Glomerular visceral epithelial cell (primary cell): ENCODE results near the gene RYR3.

Source experiments
- DNase-seq: peaks from one replicate; pipeline ENCODE4 v3.0.0-alpha.2; 2016; ENCODE audit errors: extremely low spot score

Gene RYR3

GRCh38 chr15:33310481-33311311 is at the start of gene RYR3:
Gene RYR3 (plus strand): TSS chr15:33310967. CDS start chr15:33311046, 79 bp downstream.
- peak; percentile 3 for DNase-seq

DNA sequence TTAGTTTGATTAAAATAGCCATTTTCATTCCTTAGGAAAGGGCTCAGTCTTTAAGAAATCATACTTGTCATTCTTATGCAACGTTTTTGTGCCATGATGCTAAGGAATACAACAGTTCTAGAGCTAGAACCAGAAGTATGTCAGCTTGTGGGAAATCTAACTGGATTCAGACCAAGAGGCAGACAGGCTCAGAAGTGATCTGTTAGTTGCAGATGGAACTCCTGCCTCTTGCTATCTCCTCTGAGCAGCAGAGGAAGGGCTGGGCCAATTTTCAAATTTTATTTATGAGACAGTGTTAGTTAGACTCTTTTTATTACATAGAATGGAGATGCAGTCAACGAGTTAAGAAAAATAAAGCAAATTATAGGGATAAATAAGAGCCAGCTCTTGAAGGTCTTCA is 48.5 kb upstream of the RYR3 start:
- no peak for DNase-seq

DNA sequence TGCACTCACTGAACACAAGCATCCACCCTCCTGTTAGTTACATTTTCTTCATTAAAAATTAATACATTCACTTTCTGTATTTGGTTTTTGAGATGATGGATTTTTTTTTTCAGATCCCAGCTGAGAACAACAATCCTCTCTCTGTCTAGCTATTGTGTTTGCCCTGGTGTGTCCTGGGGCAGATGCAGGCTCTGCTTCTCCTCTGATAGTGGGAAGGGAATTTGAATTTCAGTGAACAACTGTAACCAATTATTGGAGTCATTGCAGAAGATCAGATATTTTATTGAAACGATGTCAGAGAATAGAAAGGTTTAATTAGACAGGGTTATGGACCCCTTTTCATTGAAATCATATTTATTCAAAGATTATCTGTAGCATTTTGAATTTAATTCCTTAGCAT is 33.1 kb upstream of the RYR3 start:
- no peak for DNase-seq

DNA sequence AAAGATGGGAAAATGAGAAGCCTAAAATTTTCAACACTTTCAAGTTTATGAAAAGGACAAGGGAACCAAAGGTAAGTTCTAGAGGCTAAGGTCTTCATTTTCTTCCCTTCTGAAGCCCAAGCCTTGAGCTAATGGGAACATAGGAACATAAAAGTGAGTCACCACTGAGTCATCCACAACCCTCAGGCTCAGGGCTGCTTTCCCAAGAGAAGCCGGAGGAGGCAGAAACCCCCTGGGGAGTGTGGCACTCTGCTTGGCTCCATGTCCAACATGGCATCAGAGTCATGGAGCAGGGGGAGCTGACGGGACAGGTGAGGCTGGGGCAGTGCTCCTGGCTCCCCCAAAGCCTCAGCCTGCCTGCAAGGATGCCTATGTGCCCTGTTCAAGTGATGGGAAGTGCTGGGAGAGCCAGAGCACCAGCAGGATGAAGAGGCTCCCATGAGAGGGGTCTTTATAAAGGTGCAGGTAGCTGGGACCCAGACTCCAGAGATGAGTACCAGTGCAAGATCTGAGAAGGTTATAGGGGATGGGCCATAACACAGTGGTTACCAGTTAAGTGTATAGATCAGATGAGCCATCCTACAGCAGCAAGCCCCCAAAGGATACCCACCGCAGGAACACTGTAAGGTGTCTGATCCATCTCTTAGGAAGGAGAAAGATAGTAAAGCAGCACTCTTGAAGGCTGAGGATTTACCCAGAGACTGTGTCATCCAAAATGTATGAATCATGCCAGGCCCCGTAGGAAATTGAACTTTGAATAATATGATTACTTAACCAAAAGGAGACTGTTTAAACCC is 31.8 kb upstream of the RYR3 start:
- DNase-seq: peak; percentile 90

GRCh38 chr15:33279613-33280205 is 31.1 kb upstream of the RYR3 start:
- DNase-seq: peak; percentile 62

GRCh38 chr15:33282226-33283020 is 28.3 kb upstream of the RYR3 start:
- DNase-seq: no peak

GRCh38 chr15:33283576-33283975 is 27.2 kb upstream of the RYR3 start:
- DNase-seq: no peak

DNA sequence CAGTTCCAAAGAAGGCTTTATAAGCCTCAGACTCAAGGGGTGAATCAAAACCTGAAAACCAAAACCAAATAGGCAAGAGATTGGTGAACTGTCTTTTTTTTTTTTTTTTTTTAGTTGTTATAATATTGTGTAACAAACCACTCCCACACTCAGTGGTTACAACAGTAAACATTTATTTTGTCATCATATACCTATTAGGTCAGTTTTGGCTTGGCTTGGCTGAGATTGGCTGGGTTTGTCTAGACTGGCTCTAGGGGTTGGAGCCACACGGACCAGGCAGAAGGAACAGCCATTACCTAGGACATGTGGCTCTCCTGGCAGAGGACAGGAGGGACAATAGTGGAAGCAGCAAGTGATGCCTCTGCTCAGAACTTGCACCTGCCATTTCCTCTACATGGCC is 26.4 kb upstream of the RYR3 start:
- no peak for DNase-seq

DNA sequence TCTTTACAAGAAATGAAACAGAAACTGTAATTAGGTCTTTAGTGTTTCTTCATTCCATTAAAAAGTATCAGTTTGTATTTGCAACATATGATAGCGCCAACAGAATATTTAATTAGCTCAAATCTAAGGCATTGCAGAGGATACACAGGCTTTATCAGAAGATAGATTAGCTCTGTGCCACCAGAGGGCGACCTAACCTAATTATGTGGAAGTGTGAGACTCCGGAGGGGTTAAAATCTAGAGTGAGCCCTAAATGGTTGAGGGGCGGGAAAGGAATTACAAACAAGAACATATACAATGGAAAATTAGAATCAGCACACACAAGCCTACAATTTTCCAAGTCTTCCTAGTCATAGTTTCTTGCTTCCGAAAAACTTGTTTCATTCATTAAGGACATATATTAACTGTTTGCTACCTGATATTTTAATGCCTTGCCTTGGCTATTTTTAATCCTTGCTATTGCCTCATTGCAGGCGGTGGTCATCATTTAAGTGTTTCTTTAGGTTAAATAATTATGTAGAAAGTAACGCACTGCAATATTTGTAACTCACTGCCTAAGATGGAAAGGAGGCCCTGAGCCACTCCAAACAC is 18.0 kb upstream of the RYR3 start:
- peak; percentile 65 for DNase-seq

GRCh38 chr15:33293713-33294334 is 16.9 kb upstream of the RYR3 start:
- DNase-seq: peak; percentile 12

DNA sequence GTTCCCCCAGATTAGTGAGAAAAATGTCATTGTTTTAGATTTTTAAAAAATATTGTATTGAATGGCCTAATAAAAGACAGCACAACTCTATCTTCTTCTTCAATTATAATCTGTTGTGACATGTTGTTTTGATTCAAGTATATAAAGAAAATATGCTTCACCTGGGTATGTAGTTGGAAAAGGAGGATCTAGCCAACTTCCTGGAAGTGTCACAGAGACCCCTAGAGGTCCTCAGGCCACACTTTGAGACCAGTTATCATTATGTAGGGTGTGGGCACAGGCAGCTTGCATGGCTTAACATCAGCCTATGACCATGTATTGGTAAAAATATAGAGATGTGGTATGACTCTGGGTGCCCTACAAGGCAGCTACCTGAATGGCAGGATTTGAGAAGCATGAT is 14.7 kb upstream of the RYR3 start:
- DNase-seq: no peak

GRCh38 chr15:33296856-33297255 is 13.9 kb upstream of the RYR3 start:
- no peak for DNase-seq

- peak; percentile 6 for DNase-seq
Observed at GRCh38 chr15:33298631-33299030, 12.1 kb upstream of the RYR3 start.

GRCh38 chr15:33304924-33305323 is 5.8 kb upstream of the RYR3 start:
- no peak for DNase-seq

DNA sequence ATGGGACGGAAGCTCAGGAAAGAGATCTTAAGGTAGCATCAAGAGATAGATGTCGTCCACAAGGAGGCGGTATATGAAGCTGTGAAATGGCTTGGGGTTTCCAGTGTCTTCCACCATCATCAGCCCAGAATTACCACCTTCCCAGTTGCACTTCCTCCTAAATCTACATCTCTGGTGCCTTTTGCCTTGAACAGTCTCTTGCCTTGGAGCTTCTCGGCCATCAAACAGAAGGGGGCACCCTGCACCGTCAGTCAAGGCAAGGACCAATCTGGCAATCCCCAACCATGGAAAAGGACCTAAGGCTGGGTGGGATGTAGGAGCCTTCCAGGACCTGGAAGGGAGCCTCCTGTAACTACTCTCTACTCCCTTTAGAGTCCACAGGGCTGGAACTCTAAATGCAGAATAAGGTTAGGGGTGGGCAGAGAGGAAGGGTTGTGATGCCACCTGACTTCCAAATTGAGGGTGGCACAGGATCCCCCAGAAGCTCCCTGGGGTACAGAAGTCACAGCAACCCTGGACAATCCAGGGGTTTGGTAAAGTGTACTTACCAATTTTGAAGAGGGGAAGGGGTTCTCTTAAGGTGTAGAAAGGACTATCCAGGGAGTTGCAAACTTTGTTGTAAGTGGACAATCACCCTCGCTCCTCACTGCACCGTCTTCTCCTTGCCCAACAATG is 1.0 kb upstream of the RYR3 start:
- peak; percentile 25 for DNase-seq

DNA sequence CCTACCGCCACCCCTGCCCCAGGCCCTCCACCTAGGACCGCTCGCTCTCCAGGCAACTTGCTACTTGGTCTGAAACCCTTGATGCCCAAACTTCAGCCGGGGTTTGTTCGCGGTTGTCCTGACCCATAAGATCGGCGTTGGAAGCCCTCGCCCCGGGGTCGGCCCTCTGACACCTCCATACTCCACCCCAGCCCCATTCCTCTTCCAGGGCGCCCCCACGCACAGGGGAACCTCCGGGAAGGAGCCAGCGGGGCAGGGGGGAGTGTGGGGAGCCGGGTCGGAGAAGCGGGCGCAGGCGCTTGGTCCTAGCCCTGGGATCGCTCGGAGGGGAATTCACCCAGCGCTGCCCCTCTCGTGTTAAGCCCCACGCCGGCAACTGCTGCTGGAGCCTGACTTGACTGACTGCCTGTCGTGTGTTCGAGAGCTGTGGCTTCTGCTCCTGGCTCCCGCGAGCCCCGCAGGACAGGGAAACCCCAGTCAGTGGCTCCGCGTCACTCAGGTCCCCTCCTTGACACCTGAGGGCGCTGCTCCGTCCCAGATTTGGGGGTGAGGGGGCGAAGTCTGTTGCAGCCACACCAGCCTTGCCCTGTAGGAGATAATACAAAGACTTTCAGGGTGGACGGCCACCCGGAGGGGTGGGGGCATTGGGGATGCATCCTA is 675 bp downstream of the RYR3 start:
- DNase-seq: no peak

- DNase-seq: no peak
Observed at GRCh38 chr15:33313491-33313890, 2.7 kb downstream of the RYR3 start.

DNA sequence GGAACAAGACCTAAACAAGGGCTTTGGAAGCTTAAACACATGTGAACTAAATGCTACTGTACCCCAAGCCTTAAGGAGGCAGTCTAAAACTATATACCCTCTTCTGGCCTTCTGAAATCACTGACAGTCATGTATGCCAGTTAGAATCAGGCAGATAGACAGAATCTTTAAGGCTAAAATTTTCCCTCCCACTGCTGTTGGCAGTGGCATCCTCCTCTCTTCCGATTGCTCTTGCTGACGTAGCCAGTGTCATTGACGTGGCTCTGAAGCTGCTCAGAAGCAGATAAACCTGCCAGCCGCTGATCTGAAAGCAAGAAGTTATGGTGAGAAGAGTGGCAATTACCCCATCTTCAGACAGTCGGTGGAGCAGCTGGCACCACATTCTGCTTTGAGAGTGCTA is 3.3 kb downstream of the RYR3 start:
- no peak for DNase-seq

- DNase-seq: no peak
Observed at GRCh38 chr15:33315044-33315443, 4.3 kb downstream of the RYR3 start.

GRCh38 chr15:33317896-33318295 is 7.1 kb downstream of the RYR3 start:
- DNase-seq: no peak
